ENCODE measurements around the gene MT1E. TPM values are rescaled to one million over a fixed set of nuclear protein-coding genes. Genes with fewer than 3 reads are reported as not detected.

The MT1E gene
- total and polyA plus RNA-seq, 2 of the 13 experiments (the other 11 are each of a cell fraction or from before 2014, with no cell fraction given): 110 to 1,072 TPM

GRCh38 chr16:56607109-56607618 is 18.4 kb upstream of the MT1E start (continued):
- TF ChIP-seq ZNF281 (CRISPR knock-in tag; IDR thresholded peaks at IDR 0.05; ENCODE audit: borderline replicate concordance) (peak; percentile 51; the same call in 1 of the 2 replicates), ATF7 (IDR thresholded peaks at IDR 0.05) (no peak), ATF7 (CRISPR knock-in tag; IDR thresholded peaks at IDR 0.05) (peak; percentile 2; the same call in 1 of the 2 replicates), RXRB (CRISPR knock-in tag; IDR thresholded peaks at IDR 0.05; ENCODE audit: borderline replicate concordance) (peak; percentile 77), HMG20A (CRISPR knock-in tag; IDR thresholded peaks at IDR 0.05; ENCODE audit: borderline replicate concordance) (peak; percentile 73; the same call in 1 of the 2 replicates), MEF2D (CRISPR knock-in tag; IDR thresholded peaks at IDR 0.05) (peak; percentile 55; the same call in 1 of the 2 replicates), ZNF878 (CRISPR knock-in tag; IDR thresholded peaks at IDR 0.05) (0 out of 2 replicates have a peak, but pooled peaks have one; percentile 68), SP5 (CRISPR knock-in tag; IDR thresholded peaks at IDR 0.05; ENCODE audit: borderline replicate concordance, low read depth) (peak; percentile 91)

- DNase-seq (ENCODE audit: low spot score) (no peak), FAIRE-seq (no peak), ATAC-seq (peak; percentile 2)
- intact Hi-C loops (cut with micrococcal nuclease; ENCODE audit: unreplicated experiment): loop anchor here (1.0 to 10.0 kb wide), 4 partner anchors 19 to 257 kb away; partner anchors contain the start of genes MT1B, MT1F and SLC12A3
- Histone ChIP-seq H3K36me3 (replicated peaks in 1 of 2; ENCODE audit: control insufficient read depth in 1 of 2, insufficient read depth in 2 of 2, low read length in 2 of 2) (no peaks in the 10 kb centered on the region), H3K27ac (ENCODE audit: extremely low read length, insufficient read depth, low read length) (peak overlapping the region; percentile 93), H4K20me1 (ENCODE audit: insufficient read depth, low read length) (no peaks in the 10 kb centered on the region), H3K79me2 (ENCODE audit: insufficient read depth, low read length) (no peaks in the 10 kb centered on the region), H3K4me3 (replicated peaks in 1 of 3; ENCODE audit: insufficient read depth in 1 of 3, low read depth in 2 of 3, low read length in 3 of 3) (peak overlapping the region; percentile 75 to 84 (median 78)), H3K27me3 (ENCODE audit: control insufficient read depth in 1 of 2, insufficient read depth in 2 of 2, low read length in 2 of 2) (no peaks in the 10 kb centered on the region; a peak in 1 of 5 replicates), H2AFZ (ENCODE audit: low read length) (no peak overlapping the region), H3K4me2 (ENCODE audit: low read depth, low read length) (peak overlapping the region; percentile 91), H3K9ac (ENCODE audit: insufficient read depth, low read depth, low read length) (peak overlapping the region; percentile 79), H3K9me3 (ENCODE audit: low read length) (no peaks in the 10 kb centered on the region), H3K4me1 (ENCODE audit: insufficient read depth, low read length) (peaks cover 72% of the 10 kb centered on the region)
- ChIA-PET CTCF (ENCODE audit: low intra/inter-chr PET ratio, low total read pairs) (no interaction called here), POLR2A (interaction anchor here (0.8 to 3.4 kb wide), 18 partner anchors 11 to 765 kb away, joined by 3 to 39 read pairs (median 4); partner anchors contain the start of genes CX3CL1, HERPUD1, MT1E and MT1G)
- TSS peak; percentile 95 for BruUV-seq (replicated peaks)
- in situ Hi-C loops (cut with HindIII; ENCODE audit: extremely low pct_ligation_motif_present, low pct_unique_long_range_greater_than_20kb): no loop called here
- 0% methylated on average over 2 of the region's 2 CpGs for WGBS (ENCODE audit: low lambda C conversion rate)
- TF ChIP-seq ZSCAN30 (CRISPR knock-in tag; IDR thresholded peaks at IDR 0.05): peak; percentile 36; the same call in 1 of the 2 replicates
- 0 out of 2 replicates have a peak, but pooled peaks have one; percentile 13 for TF ChIP-seq LBX2 (CRISPR knock-in tag; IDR thresholded peaks at IDR 0.05; ENCODE audit: borderline replicate concordance)
- TF ChIP-seq ZNF775 (CRISPR knock-in tag; IDR thresholded peaks at IDR 0.05; ENCODE audit: borderline replicate concordance): 0 out of 2 replicates have a peak, but pooled peaks have one; percentile 14
- TF ChIP-seq NR2F1 (CRISPR knock-in tag; IDR thresholded peaks at IDR 0.05): 0 out of 4 replicates have a peak, but pooled peaks of 1 of the 2 experiments have one; percentile 3
- TF ChIP-seq KLF16 (CRISPR knock-in tag; IDR thresholded peaks at IDR 0.05): 0 out of 4 replicates have a peak, but pooled peaks of 1 of the 2 experiments have one; percentile 22
- TF ChIP-seq ZNF414 (CRISPR knock-in tag; IDR thresholded peaks at IDR 0.05): 0 out of 2 replicates have a peak, but pooled peaks have one; percentile 35
- no peak for TF ChIP-seq EZH2 (conservative IDR thresholded peaks at IDR 0.05; ENCODE audit: low read depth, low read length)
- no peak for TF ChIP-seq MAFK (conservative IDR thresholded peaks at IDR 0.05 in 1 of 2, IDR thresholded peaks at IDR 0.05 in 1 of 2; ENCODE audit: low read length in 2 of 2)
- peak; percentile 32; the same call in 1 of the 2 replicates for TF ChIP-seq ZFP82 (CRISPR knock-in tag; IDR thresholded peaks at IDR 0.05; ENCODE audit: borderline replicate concordance)
- TF ChIP-seq PHF8 (CRISPR knock-in tag; IDR thresholded peaks at IDR 0.05): peak; percentile 22; the same call in 1 of the 2 replicates
Measured at GRCh38 chr16:56607675-56608042, 17.9 kb upstream of the MT1E start.

Data from HepG2 (cell line).